K562 (cell line): ENCODE results near the gene GRIN1. TPM values are rescaled to one million over a fixed set of nuclear protein-coding genes. Genes with fewer than 3 reads are reported as not detected.

Experiments
- ARID3B ChIP-seq: fragments of 250-450 bp; sonication (Bioruptor Pico); IDR thresholded peaks from 2 replicates; pipeline ENCODE4 v1.4.0; 2020; ENCODE audit warnings: borderline replicate concordance
- CEBPG ChIP-seq, 3 experiments: fragments of 200-800 bp in 1 of 3; sonication (Bioruptor generic) in 1 of 3; sonication (generic) in 1 of 3; formaldehyde crosslinking in 1 of 3; IDR thresholded peaks in 2 of 3; conservative IDR thresholded peaks in 1 of 3; 2 replicates each; pipeline versions ENCODE4 v1.6.1 to v1.8.0; 2016 to 2022; ENCODE audit warnings: missing compliant biosample characterization in 2 of 3, missing genetic modification characterization in 2 of 3, mild to moderate bottlenecking in 1 of 3, missing genetic modification reagents in 1 of 3
- E2F6 ChIP-seq, 2 experiments: IDR thresholded peaks; 2 replicates each; pipeline ENCODE4 v1.6.1; 2011; ENCODE audit warnings: borderline replicate concordance in 1 of 2, control low read depth in 1 of 2, low read depth in 1 of 2, low read length in 1 of 2, mild to moderate bottlenecking in 1 of 2, mixed read lengths in 1 of 2, moderate library complexity in 1 of 2; ENCODE audit not compliant: insufficient read depth in 1 of 2, insufficient read length in 1 of 2, poor library complexity in 1 of 2, severe bottlenecking in 1 of 2; ENCODE audit errors: extremely low read depth in 1 of 2
- EGR1 ChIP-seq: fragments of 450-650 bp; conservative IDR thresholded peaks from 2 replicates; pipeline ENCODE4 v1.6.1; 2017; ENCODE audit warnings: mild to moderate bottlenecking
- HEY1 ChIP-seq: fragments of 250-450 bp; sonication (Bioruptor Pico); IDR thresholded peaks from 2 replicates; pipeline ENCODE4 v1.5.0; 2020; ENCODE audit warnings: mild to moderate bottlenecking, moderate library complexity, borderline replicate concordance
- MAZ ChIP-seq, 2 experiments: fragments of 450-650 bp in 1 of 2; sonication (generic) in 1 of 2; formaldehyde crosslinking; IDR thresholded peaks in 1 of 2; conservative IDR thresholded peaks in 1 of 2; 2 replicates each; pipeline versions ENCODE4 v1.4.0 to v1.5.0; 2020; ENCODE audit warnings: mild to moderate bottlenecking in 1 of 2, missing genetic modification reagents in 1 of 2
- MBD1 ChIP-seq: fragments of 250-450 bp; sonication (Bioruptor Pico); IDR thresholded peaks from 2 replicates; pipeline ENCODE4 v1.8.0; 2022; ENCODE audit warnings: inconsistent platforms
- MCM5 ChIP-seq: fragments of 450-650 bp; IDR thresholded peaks from 2 replicates; pipeline ENCODE4 v1.6.1; 2016; ENCODE audit warnings: low read depth
- MXI1 ChIP-seq: IDR thresholded peaks from 2 replicates; pipeline ENCODE4 v1.6.1; 2011; ENCODE audit warnings: low read depth, mild to moderate bottlenecking, improper control_type of control experiment, low read length
- OTX1 ChIP-seq: fragments of 450-650 bp; formaldehyde crosslinking; IDR thresholded peaks from 2 replicates; pipeline ENCODE4 v1.4.0; 2022; ENCODE audit warnings: mild to moderate bottlenecking
- RB1 ChIP-seq: fragments of 450-650 bp; IDR thresholded peaks from 2 replicates; pipeline ENCODE4 v1.6.1; 2017; ENCODE audit warnings: low read depth, mild to moderate bottlenecking
- RBM22 ChIP-seq: fragments of 200-400 bp; formaldehyde crosslinking; IDR thresholded peaks from 2 replicates; pipeline ENCODE4 v1.6.1; 2018; ENCODE audit warnings: low read length, low read depth; ENCODE audit not compliant: poor library complexity, severe bottlenecking
- TAF15 ChIP-seq: fragments of 200-400 bp; formaldehyde crosslinking; IDR thresholded peaks from 2 replicates; pipeline ENCODE4 v1.6.1; 2017; ENCODE audit warnings: mild to moderate bottlenecking, low read depth, low read length, moderate library complexity
- ZNF133 ChIP-seq: fragments of 250-450 bp; sonication (Bioruptor Pico); IDR thresholded peaks from 2 replicates; pipeline ENCODE4 v1.4.0; 2020; ENCODE audit warnings: mild to moderate bottlenecking
- ZNF609 ChIP-seq: sonication (generic); formaldehyde crosslinking; IDR thresholded peaks from 2 replicates; pipeline ENCODE4 v1.8.1; 2023; ENCODE audit warnings: missing genetic modification reagents, mild to moderate bottlenecking, borderline replicate concordance
- polyA plus RNA-seq, 8 experiments: library from polyadenylated mRNA; depleted of rRNA in 4 of 8; stranded (reverse) in 5 of 8; unstranded in 3 of 8; fragments of >200 nt; fragmentation: Nextera tagmentation in 2 of 8; fragmentation: Illumina TruSeq in 1 of 8; extraction: Ambion mirVana in 2 of 8; extraction: Trizol in 1 of 8; gene quantifications; 2 replicates each; pipeline versions ENCODE4 v1.2.1 to v1.2.3, GENCODE V29; 2011 to 2014; ENCODE audit warnings: inconsistent platforms in 1 of 8, missing spikeins in 1 of 8
- total RNA-seq, 7 experiments: library from RNA; depleted of rRNA in 6 of 7; stranded (reverse); fragments of >200 nt in 6 of 7; fragmentation: Illumina TruSeq in 2 of 7; extraction: Trizol in 2 of 7; gene quantifications; 2 replicates each; pipeline versions ENCODE4 v1.2.1 to v1.2.3, GENCODE V29; 2011 to 2021; ENCODE audit warnings: low replicate concordance in 1 of 7

Gene GRIN1
- total and polyA plus RNA-seq, 9 of the 15 experiments (the other 6 are each of a cell fraction or from before 2014, with no cell fraction given) = 0.03 to 0.35 (median 0.16) TPM; not detected in 6

GRCh38 chr9:137129456-137130175 lies 9.3 kb upstream of the GRIN1 start (continued):
- TF ChIP-seq ZNF609 (CRISPR knock-in tag) = no peak
- TF ChIP-seq TAF15 = no peak; the same call in 1 of the 2 replicates
- TF ChIP-seq ZNF133 (CRISPR knock-in tag) = no peak
- no peak for TF ChIP-seq MBD1 (CRISPR knock-in tag)
- no peak for TF ChIP-seq HEY1 (CRISPR knock-in tag)
- 0 out of 2 replicates have a peak, but pooled peaks have one; percentile 25 for TF ChIP-seq CEBPG (CRISPR knock-in tag; IDR thresholded peaks at IDR 0.05)
- TF ChIP-seq CEBPG (tag; conservative IDR thresholded peaks at IDR 0.05 in 1 of 2, IDR thresholded peaks at IDR 0.05 in 1 of 2) = no peak
- TF ChIP-seq RB1 = peak; percentile 72; the same call in 1 of the 2 replicates
- TF ChIP-seq E2F6 (IDR thresholded peaks at IDR 0.05; ENCODE audit: borderline replicate concordance in 1 of 2, extremely low read depth in 1 of 2, insufficient read depth in 1 of 2, insufficient read length in 1 of 2, low read depth in 1 of 2, low read length in 1 of 2, poor library complexity in 1 of 2, severe bottlenecking in 1 of 2) = peak; percentile 46 to 63
- TF ChIP-seq MAZ (CRISPR knock-in tag; conservative IDR thresholded peaks at IDR 0.05 in 1 of 2, IDR thresholded peaks at IDR 0.05 in 1 of 2) = peak in 1 of 2 experiments; percentile 79; a peak in 3 of 4 replicates
- TF ChIP-seq MCM5 = no peak
- TF ChIP-seq MXI1 = peak; percentile 98
- peak; percentile 64 for TF ChIP-seq EGR1
- TF ChIP-seq OTX1 (CRISPR knock-in tag) = peak; percentile 79; the same call in 1 of the 2 replicates
- peak; percentile 99 for TF ChIP-seq RBM22
- 0 out of 2 replicates have a peak, but pooled peaks have one; percentile 4 for TF ChIP-seq ARID3B (CRISPR knock-in tag)
